HS-5 (cell line): Measurements from ENCODE around the gene HSPG2.
"Not testable (repeated sequence)": the region's sequence is repeated elsewhere in the genome, so short reads cannot be mapped to it uniquely, and the experiment has no call there.

Experiments
- DNase-seq: peaks from one replicate; pipeline ENCODE4 v3.0.0-alpha.2; 2012; ENCODE audit warnings: low read depth

HSPG2 gene

DNA sequence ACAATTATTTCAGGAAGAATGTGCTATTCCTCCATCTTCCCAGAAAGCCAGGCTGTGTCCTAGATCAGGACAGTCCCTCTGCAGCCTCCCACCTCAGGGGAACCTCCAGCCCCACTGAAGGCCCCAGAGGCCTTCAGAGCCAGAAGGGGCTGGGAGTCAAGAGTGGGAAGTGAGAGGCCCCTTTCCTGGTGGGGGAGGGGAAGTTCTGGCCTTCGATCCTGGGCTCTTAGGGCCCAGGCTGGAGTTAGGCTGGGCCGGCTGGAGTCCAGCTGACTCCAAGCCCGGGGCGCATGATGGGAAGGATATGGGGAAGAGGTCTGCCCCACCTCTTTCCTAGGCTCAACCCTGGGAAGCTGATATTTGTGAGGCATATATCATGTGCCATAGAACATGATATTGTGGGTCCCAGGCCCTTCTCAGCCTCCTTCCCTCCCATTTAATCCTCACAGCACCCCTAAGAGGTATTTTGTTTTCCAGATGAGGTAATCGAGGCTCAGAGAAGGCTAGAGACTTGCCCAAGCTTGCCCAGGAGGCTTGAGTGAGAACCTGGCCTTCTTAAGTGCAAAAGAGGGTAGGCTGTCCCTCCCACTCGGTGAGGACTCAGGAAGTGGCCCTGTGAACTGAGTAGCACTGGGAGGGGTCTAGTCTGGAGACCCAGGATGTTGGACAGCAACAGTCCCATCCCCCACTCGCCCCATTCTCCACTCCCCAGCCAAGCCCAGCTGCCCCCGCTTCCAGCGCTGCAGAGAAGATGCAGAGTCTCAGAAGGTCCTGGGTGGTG lies 18.6 kb upstream of the HSPG2 start:
- DNase-seq = no peak

DNA sequence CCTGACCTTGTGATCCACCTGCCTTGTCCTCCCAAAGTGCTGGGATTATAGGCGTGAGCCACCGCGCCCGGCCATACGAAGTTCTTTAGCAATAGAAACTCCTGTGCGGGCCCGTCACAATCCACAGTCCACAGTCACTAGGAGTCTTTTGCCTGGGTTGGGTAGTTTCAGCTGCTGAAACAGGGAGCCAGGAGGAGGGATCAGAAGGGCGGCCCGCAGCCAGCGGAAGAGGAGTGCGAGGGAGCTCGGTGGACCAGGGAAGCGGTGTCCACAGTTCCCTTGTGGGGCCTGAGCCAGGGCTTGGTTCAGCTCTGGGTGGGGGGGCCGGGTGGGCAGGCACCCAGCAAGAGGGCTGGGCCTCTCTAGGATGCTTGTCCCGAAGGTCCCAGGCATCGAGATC lies 17.9 kb upstream of the HSPG2 start:
- DNase-seq = no peak

DNA sequence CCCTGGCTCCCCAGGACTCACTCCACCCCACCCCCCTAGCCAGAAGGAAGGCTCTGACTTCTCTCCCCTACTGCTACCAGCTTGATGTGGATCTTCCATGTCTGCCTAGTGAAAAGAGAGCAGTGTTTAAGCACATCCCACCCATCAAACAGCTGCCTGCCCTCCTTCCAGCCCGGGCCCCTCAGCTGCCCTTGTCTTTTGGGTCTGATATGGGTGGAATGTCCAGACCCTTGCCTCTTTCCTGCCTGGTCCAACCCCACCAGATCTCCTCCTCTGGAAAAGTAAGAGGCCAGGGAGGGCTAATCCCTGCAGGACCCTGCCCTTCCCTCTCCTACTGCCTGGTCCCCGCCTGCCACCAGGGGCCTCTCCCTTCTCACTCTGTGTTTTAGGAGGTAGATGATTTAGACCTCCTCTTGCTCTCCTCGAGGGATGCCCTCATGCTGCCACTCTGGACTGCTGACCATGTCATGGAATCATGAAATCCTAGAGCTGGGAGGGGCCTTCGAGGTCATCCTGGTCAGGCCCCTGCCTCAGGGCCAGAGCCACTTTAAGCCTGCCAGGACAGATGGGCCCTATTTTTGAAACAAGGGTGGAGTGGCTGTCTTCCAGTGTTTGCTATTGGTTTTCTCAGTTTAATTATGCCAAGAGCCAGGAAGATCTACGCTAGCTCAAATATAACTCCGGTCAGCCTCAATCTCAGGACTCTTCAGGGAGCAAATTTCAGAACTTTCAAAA lies 15.8 kb upstream of the HSPG2 start:
- DNase-seq = no peak

DNA sequence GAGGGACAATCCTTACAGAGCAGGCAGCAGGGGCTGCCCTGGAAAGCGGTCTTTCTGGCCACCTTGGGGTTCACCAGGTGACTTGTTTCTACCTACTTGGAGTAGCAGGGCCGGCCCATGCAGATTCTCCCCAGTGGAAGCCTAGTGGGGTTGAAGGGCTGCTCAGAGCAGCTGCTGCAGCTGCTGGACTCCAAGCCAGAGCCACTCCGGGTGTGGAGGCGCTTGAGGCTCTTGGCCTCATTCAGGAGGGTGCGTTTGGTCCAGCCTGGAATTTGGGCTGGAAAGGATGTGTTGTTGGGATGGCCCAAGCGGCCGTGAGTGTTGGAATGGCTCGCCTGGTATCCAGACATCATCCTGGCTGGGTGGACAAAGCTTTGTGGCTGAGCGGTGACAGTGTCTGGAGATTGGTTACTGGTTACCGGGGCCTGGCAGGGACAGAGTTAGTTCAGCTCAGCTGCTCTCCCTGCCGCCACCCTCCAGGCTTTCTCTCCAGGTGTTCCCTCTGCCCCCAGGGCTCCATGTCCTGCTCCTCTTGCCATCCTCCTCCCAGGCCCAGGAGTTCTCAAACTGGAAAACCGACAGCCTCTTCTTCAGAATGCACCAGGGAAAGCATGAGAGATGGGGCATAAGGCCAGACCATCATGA lies 14.2 kb upstream of the HSPG2 start:
- DNase-seq = no peak

DNA sequence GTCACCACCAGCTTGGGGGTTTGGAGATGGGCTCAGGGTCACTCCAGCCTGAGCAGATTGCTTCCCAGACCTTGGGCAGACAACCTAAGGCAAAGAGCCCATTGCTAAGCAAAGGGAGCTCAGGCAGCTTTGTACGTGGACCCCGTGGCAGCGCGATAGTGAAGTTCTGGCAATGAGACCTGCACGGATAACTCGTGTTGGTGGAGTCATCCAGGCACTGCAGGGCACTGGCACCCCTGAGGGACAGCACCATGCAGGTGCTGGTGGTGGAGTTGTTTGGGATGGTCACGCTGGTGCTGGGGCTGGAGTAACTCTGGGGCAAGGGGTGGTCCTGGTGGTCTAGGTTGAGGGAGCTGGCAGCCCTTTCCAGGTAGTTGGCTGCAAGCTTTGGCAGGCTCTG lies 13.6 kb upstream of the HSPG2 start:
- DNase-seq = no peak

DNA sequence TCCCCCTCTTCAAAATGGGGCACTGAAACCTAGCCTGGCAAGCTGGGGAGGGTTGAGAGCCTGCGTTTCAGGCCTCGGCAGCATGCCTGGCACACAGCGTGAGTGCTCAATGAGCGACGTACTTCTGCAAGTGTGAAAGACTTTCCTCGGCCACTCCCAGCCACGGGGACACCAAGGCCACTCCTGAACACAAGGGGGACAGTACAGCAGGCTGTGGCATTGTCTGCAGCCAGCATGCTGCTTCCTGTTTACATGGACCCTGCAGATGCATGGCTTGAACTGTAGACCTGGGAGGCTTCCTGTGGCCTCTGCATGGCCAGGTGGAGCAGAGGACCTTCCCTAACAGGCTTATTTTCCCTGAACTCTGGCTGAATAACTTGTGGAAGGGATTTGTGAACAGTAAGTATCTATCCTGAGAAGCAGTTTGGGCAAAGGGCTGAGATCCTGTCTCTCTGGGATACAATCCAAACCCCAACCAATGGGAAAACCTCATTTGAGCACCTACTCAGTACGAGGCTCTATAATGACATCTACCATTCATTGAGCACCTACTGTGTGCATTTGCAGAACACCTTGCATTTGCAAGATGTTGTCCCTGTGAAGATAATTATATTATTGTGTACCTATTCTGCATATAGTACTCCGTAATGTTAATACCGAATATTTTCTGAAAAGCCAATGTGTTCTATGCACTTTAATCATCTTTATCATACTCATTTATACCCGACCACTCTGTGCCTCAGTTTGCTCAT lies 9.9 kb upstream of the HSPG2 start:
- no peak for DNase-seq

DNA sequence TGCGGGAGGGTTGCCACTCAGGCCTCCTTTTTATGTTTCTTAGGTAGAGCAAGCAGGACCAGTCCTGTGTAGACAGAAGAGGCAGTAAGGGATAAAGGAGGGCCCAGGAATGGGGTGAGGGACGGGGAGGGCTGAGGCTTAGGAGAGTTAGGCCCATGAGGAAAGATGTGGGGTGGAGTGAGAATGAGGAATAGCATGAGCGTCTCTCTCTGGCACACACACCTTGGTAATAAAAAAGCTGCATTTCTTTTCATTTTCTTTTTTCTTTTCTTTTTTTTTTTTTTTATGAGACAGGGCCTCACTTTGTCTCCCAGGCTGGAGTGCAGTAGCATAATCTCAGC lies 7.6 kb upstream of the HSPG2 start:
- no peak for DNase-seq

DNA sequence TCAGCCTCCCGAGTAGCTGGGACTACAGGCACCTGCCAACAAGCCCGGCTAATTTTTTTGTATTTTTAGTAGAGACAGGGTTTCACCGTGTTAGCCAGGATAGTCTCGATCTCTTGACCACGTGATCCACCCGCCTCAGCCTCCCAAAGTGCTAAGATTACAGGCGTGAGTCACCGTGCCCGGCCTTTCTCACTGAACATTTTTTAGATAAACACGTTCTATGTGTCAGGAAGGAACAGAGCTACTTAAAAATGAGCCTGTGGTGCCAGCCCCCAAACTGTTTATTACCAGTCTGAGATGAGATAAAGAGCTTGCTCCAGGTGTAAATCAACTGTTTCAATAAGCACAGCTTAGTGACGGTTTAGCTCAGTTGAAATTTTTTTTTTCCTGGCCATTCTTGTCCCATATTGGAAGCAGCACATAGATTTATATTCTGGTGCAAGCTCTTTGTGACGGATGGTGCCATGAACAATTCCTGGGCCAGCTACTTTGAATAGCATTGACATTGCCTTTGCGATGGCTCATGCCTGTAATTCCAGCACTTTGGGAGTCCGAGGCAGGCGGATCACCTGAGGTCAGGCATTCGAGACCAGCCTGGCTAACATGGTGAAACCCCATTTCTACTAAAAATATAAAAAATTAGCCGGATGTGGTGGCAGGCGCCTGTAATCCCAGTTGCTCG lies 6.0 kb upstream of the HSPG2 start:
- not testable (repeated sequence) for DNase-seq

DNA sequence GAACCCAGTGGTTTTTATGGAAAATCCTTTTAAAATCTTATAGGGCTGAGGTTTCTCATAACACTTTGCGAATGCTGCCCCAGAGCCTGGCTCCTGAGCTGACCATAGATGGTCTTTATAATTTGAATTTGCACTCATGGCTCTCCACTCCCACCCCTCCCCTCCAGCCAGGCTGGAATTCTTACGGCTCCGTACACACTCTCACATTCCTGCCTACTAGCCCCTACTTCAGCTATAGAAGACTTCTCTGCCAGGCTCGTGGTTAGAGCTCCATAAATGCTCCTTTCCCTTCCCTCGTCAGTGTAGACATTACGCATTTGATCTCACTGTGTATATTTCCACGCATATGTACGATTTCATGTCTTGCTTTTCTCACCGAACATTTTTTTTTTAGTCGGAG lies 5.4 kb upstream of the HSPG2 start:
- DNase-seq = no peak

DNA sequence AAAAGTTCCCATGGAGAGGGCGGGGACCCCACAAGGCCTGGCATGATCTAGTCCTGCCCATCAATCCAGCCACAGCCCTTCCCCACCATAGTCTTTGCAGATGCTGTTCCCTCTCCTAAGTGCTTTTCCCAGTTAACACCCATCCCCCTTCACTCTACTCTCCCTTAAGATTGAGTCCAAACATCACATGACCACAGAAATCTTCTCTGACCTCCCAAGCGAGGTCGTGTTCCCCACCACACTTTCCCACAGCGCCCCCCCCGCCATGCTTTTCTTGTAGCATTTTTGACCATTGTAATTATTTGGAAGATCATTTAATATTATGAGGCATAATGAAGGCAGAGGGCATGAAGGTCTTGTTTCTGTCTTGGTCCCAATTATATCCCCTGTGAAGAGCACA lies 4.3 kb upstream of the HSPG2 start:
- DNase-seq = no peak

DNA sequence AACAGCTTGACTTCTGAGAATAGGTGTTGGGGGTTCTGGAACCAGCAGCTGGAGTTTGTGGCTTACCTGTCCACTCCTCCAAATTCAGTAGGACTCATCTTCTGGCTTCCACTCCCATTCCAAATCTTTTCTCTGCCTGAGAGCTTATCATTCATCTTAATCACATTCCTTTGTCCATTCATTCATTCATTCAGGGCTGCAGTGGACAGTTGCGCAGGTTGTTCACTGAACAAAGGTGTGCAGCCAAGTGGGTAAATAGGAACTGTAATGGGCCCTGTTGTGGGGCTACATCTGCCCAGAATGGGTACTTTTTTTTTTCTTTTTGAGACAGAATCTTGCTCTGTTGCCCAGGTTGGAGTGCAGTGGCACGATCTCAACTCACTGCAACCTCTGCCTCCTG lies 3.4 kb upstream of the HSPG2 start:
- DNase-seq = no peak

DNA sequence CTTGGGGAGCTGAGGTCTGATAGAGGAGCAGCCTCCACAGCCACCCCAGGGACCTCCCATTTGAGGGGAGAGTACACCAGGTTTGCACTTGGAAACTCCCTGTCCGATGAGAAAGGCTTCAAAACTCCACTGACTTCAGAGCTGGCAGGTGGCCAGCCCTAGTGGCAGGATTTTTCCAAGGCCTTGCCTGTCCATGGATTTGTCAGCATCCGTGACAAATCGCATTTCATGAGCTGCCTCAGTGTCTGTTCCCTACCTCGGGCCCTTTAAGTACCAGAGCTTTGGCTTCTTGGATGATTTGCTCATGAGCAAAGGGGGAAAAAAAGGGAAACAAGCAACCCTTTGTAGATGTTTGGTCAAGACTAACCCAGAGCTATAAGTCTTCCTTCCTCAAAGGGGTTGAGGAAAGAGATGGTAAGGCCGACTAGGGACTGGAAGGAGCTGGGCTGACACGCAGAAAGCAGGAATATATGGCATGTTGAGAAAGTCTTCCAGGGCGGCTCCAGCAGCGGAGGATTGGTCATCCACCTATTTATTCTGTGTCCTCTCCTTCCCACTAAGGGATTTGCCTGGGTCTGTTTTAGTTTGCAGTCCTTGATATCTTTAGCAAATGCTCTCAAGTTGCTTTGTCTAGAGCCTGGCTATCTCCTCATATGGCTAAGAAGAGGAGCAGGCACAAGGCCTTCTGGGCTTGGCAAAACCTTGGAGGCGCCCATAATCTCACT lies 2.7 kb upstream of the HSPG2 start:
- DNase-seq = peak; percentile 86

DNA sequence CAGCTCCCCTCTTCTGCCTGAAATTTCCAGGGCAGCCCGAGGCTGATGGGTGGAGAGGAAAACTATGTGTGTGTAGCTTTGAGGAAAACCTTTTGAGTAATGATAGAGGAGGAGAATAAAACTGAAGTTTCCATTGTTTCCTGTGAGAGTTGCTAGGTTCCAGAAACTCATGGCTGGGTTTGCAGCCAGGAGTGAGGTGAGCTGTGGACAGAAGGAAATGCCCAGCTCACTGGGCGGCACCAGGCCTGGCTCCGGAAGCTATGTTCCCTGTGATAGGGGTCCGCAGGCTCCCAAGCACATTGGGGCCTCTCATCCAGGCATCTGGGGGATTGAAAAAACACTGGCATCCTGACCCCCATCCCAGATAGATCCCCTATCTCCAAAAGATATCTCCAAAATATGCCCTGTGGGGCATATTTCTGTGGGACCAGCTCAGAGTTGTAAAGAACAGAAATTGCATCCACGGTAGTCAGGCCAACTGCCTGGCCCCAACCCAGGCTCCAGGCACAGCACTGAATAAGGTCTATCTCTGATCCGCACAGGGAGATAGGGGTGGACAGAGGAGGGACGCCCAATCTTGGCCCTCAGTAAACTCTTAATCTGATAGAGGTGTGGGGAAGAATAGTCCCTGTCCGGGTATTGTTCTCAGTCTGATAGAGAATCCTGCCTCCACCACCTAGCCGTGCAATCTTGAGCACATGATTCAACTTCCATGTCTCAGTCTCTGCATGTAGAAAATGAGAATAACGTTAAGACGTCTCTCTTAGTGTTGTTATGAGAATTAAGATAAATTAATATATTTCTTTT lies 1.8 kb upstream of the HSPG2 start:
- DNase-seq = no peak

DNA sequence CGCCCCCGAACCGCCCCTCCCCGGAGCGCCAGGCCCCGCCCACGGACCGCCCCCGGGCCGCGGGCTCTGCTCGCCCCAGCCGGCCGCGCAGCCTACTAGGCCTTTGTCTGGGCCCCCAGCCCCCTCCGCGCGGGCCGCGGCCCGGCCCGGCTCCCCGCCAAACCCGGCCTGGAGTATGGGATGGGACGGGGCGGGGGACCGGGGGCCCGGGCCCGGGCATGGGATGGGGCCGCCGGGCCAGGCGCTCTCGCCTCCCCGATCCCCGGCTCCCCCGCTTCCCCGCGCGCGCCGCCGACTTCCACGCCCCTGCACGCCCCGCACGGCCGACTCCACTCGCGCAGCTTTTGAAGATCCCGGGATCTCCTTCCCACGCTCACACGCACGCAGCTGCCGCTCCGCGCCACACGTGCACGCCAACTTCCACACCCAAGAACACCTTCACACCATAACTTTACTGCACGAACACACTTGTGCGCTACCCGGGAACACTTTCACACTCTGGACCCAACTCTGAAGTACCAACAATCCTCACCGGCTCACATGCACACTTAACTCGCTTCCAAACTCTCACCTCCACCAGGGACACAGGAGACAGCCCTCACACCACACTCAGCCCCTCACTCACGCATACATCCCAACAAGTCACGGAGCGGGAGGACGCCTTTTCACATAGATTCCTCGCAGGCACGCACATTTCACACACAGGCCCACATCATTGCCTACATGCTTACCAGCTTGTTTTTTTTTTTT lies 437 bp upstream of the HSPG2 start:
- DNase-seq = no peak

DNA sequence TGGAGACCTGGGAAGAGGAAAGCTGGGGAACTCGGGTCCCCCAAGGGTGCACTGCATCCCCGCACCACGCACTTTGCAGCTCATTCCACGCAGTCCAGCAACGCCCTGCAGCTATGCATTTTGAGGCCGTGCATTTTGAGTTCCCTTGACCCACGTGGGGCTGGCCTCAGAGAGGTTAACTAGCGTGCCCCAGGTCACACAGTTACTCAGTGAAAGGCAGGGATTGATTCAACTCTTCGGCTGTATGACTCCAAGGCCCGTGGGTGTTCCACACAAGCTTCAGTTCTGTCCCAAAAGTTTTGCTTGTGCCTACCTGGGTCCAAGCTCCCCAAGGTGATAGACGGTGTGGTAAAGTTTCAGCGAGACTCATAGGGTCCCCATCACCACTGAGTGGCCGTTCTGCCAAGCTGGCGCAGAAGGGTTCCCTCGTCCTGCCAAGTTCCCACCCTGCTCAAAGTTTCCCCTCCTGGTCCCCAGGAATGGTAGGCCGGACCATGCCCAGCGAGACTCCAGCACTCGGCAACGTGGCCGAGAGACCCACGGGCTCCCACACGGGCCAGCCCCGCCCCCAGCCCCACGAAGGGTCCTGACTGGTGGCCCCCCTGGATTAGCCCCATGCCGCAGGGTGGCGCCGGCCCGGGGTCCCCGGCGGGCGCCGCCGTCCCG lies 611 bp downstream of the HSPG2 start:
- DNase-seq = no peak

DNA sequence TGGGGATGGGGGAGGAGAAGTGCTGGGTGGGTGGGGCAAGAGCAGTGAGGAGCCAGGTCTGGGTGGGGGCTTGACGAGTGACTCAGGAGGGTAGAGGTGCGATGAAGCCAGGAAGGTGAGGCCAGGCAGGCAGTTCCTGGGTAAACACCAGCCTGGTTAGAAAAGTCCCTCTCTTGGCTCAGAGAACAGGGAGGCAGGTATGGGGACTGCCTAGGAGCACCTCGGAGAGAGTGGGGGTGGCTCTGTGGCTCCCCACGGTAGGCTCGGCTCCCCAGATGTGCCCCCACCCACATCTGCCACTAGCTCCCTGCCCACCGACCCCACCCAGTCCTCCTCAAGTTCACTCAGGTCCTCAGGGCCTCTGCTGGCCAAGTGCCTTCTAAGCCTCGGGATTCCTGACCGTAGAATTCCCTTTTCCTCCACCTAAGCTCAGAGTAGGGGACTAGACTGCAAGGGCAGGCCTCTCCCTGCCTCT lies 1.2 kb downstream of the HSPG2 start:
- DNase-seq = no peak

DNA sequence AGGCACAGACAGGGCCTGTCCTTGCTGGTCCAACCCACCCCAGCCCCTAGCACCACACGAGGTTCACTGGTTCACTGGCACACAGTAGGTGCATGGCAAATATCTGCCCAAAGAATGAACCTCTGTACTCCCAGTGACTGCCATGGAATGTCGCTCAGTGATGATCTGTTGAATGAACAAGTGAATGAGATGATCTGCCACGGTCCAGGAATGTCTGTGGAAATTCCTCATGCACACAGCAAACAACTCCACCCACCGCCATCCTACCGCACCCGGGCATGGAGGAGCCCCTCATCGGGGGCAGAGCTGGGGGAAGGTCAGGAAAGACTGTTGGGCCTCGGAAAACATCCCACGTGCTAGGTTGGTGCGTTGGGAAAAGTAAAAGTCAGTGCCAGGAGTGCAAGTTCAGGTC lies 1.7 kb downstream of the HSPG2 start:
- no peak for DNase-seq

DNA sequence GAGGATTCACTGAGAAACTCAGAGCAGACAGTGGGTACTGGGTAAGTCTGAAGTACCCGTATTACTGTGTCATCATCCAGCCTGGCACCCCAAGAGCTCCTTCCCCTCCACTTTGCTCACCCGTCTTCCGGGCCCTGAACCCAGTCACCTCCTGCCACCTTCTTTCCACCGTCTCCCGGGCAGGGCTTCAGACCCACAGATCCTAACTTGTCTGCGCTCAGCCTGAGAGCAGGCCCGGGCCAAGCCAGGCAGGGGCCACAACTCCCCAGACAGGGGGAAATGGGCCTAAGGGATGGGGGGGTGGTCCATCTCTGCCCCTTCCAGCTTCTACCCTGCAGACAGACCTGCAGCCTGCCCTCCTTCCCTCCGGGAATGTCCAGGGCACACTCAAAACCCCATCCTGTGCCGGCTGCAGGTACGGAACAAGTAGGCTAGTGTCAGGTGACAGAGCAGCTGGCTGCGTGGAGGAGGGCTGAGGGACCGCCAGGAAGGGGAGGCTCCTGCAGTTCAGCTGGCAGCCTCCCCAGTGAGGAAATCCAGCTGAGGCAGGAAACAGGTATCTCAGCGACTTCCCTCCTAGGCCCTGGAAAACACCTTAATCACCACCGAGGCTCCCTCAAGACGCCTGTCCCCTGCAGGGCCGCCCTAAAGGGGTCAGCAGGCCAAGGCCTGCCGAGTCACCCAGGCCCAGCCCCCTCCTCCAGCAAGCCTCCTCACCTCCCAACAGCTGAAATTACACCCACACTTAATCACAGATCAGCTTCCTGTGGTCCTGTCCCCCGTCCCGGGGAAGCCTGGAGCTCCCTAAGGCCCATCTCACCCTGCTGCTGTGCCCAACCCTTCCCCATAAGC lies 3.5 kb downstream of the HSPG2 start:
- DNase-seq = no peak
